Neural progenitor cell (in vitro differentiated cells): ENCODE results near the gene NSUN5. TPM values are rescaled to one million over a fixed set of nuclear protein-coding genes. Genes with fewer than 3 reads are reported as not detected.

Source experiments
- DNase-seq: peaks from one replicate; pipeline ENCODE4 v3.0.0-alpha.2; 2016; ENCODE audit warnings: low spot score
- H2AFZ ChIP-seq: fragments of 200-600 bp; sonication (generic); replicated peaks from 2 replicates; pipeline ENCODE4 v1.6.1; 2016; ENCODE audit warnings: antibody characterized with exemption
- H3F3A ChIP-seq: fragments of 200-600 bp; sonication (generic); 2 replicates; pipeline ENCODE4 v1.6.1; 2016; ENCODE audit warnings: antibody characterized with exemption, low read depth
- H3K27ac ChIP-seq: fragments of 200-600 bp; sonication (generic); 2 replicates; pipeline ENCODE4 v1.5.1; 2016; ENCODE audit warnings: mild to moderate bottlenecking
- H3K27me3 ChIP-seq: fragments of 200-600 bp; sonication (generic); 2 replicates; pipeline ENCODE4 v1.6.1; 2016; ENCODE audit warnings: mild to moderate bottlenecking, moderate library complexity
- H3K36me3 ChIP-seq: fragments of 200-600 bp; sonication (generic); 2 replicates; pipeline ENCODE4 v1.5.1; 2016
- H3K4me1 ChIP-seq: fragments of 200-600 bp; sonication (generic); 2 replicates; pipeline ENCODE4 v1.6.1; 2016; ENCODE audit warnings: mixed run types
- H3K4me2 ChIP-seq: fragments of 200-600 bp; sonication (generic); 2 replicates; pipeline ENCODE4 v1.6.1; 2016
- H3K4me3 ChIP-seq: fragments of 200-600 bp; sonication (generic); 2 replicates; pipeline ENCODE4 v1.5.1; 2016
- H3K79me2 ChIP-seq: fragments of 200-600 bp; sonication (generic); 2 replicates; pipeline ENCODE4 v1.6.1; 2016; ENCODE audit warnings: low read depth
- H3K9ac ChIP-seq: fragments of 200-600 bp; sonication (generic); 2 replicates; pipeline ENCODE4 v1.6.1; 2016
- H3K9me3 ChIP-seq: fragments of 200-600 bp; sonication (generic); 2 replicates; pipeline ENCODE4 v1.5.1; 2016; ENCODE audit warnings: low read depth
- H4K20me1 ChIP-seq: fragments of 200-600 bp; sonication (generic); 2 replicates; pipeline ENCODE4 v1.6.1; 2016; ENCODE audit warnings: low read depth
- H3K27ac Mint-ChIP-seq: 3 replicates; pipeline ENCODE4 v1.8.0; 2021; ENCODE audit warnings: mixed read lengths
- H3K27me3 Mint-ChIP-seq: 2 replicates; pipeline ENCODE4 v1.8.0; 2022; ENCODE audit warnings: low read depth, mild to moderate bottlenecking, inconsistent platforms, moderate library complexity, mixed read lengths; ENCODE audit not compliant: insufficient read depth
- H3K36me3 Mint-ChIP-seq: 3 replicates; pipeline ENCODE4 v1.8.0; 2021; ENCODE audit warnings: mixed read lengths
- H3K4me1 Mint-ChIP-seq: 3 replicates; pipeline ENCODE4 v1.8.0; 2021; ENCODE audit warnings: mixed read lengths
- H3K4me3 Mint-ChIP-seq: 3 replicates; pipeline ENCODE4 v1.8.0; 2021; ENCODE audit warnings: mild to moderate bottlenecking, moderate library complexity, mixed read lengths
- H3K9me3 Mint-ChIP-seq: 3 replicates; pipeline ENCODE4 v1.8.0; 2020; ENCODE audit warnings: mixed read lengths
- CTCF ChIP-seq: fragments of 200-600 bp; sonication (generic); IDR thresholded peaks from 2 replicates; pipeline ENCODE4 v1.5.1; 2017; ENCODE audit warnings: antibody characterized with exemption, mild to moderate bottlenecking
- EZH2 ChIP-seq: fragments of 200-600 bp; sonication (generic); IDR thresholded peaks from 2 replicates; pipeline ENCODE4 v1.6.1; 2017; ENCODE audit warnings: antibody characterized with exemption, mild to moderate bottlenecking, moderate library complexity
- EZH2phosphoT487 ChIP-seq: fragments of 200-600 bp; sonication (generic); IDR thresholded peaks from 2 replicates; pipeline ENCODE4 v1.6.1; 2017; ENCODE audit warnings: antibody characterized with exemption
- total RNA-seq: library from RNA; depleted of rRNA; stranded (reverse); fragments of >200 nt; gene quantifications from 2 replicates; pipeline ENCODE4 v1.2.3, GENCODE V29; 2015; ENCODE audit warnings: low replicate concordance

Gene NSUN5
- total RNA-seq: 23.3 and 48.6 TPM in 2 replicates

- Histone ChIP-seq H4K20me1 (no peaks in the 10 kb centered on the region), H3K4me3 (peak within 1 kb of the TSS; percentile 63), H3K36me3 (no peaks in the 10 kb centered on the region), H3K9me3 (no peaks in the 10 kb centered on the region), H3K27ac (no peak within 1 kb of the TSS), H3K27me3 (no peaks in the 10 kb centered on the region), H3K4me1 (peaks cover 6% of the 10 kb centered on the region), H3K4me2 (peak within 1 kb of the TSS; percentile 91), H3K79me2 (peaks cover 22% of the 10 kb centered on the region), H2AFZ (peak within 1 kb of the TSS; percentile 91), H3F3A (no peaks in the 10 kb centered on the region), H3K9ac (peak within 1 kb of the TSS; percentile 6)
- H3K4me3 Mint-ChIP-seq: peak within 1 kb of the TSS; percentile 94
- TF ChIP-seq EZH2phosphoT487 (no peak), EZH2 (peak; percentile 39)
- H3K27ac Mint-ChIP-seq: no peak within 1 kb of the TSS
- peaks cover 2% of the 10 kb centered on the region for H3K36me3 Mint-ChIP-seq
- peaks cover 2% of the 10 kb centered on the region for H3K27me3 Mint-ChIP-seq
- H3K4me1 Mint-ChIP-seq: peaks cover 14% of the 10 kb centered on the region
- peak; percentile 88 for DNase-seq
- H3K9me3 Mint-ChIP-seq: no peaks in the 10 kb centered on the region
These were observed at the start of gene NSUN5 for GRCh38 chr7:73308665-73309214. TSS of gene NSUN5 (minus strand) at chr7:73308826. CDS start at chr7:73308790, 36 bp downstream.

DNA sequence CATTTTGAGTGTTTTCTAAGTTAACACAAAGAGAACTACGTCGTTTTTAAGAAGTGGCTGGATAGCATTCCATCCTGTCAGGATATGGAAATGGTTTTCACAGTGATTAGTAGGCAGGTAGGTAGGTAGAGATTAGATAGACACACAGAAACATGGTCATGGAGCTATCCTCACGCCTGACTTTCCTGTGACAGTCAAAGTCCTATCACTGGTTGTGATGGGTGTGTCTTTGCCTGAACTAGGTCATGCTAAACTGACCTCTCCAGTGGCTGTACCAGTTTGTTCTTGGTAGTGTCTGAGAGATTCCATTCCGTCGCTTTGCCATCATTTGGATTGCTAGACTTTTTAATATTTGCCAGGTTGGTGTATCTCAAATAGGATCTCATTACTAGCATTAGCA lies 47.5 kb upstream of the NSUN5 start:
- no peaks in the 10 kb centered on the region for H3K79me2 ChIP-seq
- Mint-ChIP-seq H3K4me3 (no peak overlapping the region), H3K27ac (no peak overlapping the region), H3K27me3 (peaks cover 7% of the 10 kb centered on the region), H3K9me3 (peaks cover 11% of the 10 kb centered on the region), H3K36me3 (peaks cover 4% of the 10 kb centered on the region), H3K4me1 (peaks cover 35% of the 10 kb centered on the region)
- no peak overlapping the region for H3K4me3 ChIP-seq
- H3K27me3 ChIP-seq: no peaks in the 10 kb centered on the region
- no peaks in the 10 kb centered on the region for H3K9me3 ChIP-seq
- H3K36me3 ChIP-seq: no peaks in the 10 kb centered on the region
- peaks cover 7% of the 10 kb centered on the region for H3K4me1 ChIP-seq
- no peak overlapping the region for H2AFZ ChIP-seq
- no peak for DNase-seq
- TF ChIP-seq EZH2phosphoT487: no peak
- no peak for TF ChIP-seq EZH2
- TF ChIP-seq CTCF: no peak
- no peaks in the 10 kb centered on the region for H4K20me1 ChIP-seq
- no peak overlapping the region for H3K9ac ChIP-seq
- no peak overlapping the region for H3K4me2 ChIP-seq
- H3K27ac ChIP-seq: no peak overlapping the region
- H3F3A ChIP-seq: peaks cover 4% of the 10 kb centered on the region

DNA sequence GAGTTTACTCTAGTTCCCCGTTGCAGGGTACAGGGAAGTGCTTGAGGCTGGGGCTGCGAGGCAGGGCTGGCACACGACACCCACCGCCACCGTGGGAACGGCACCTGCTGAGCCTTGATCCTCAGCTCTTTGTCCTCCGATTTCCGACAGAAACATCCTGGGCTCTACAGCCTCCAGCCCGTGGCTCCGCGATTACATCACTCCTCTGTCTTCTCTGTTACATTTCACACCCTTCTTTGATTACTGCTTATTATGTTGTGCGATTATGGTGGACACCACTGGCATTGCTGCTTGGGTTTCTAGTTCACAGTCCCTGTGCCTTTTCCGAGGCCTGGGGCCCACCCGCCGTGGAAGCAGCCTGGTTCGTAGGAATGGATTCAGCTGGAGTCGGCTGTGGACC lies 46.2 kb upstream of the NSUN5 start:
- no peaks in the 10 kb centered on the region for H4K20me1 ChIP-seq
- Mint-ChIP-seq H3K27me3 (peaks cover 6% of the 10 kb centered on the region), H3K9me3 (peaks cover 11% of the 10 kb centered on the region), H3K36me3 (peaks cover 4% of the 10 kb centered on the region), H3K27ac (peak overlapping the region; percentile 58), H3K4me3 (no peak overlapping the region), H3K4me1 (peaks cover 45% of the 10 kb centered on the region)
- no peak for TF ChIP-seq CTCF
- no peak for TF ChIP-seq EZH2
- TF ChIP-seq EZH2phosphoT487: no peak
- H3K4me3 ChIP-seq: no peak overlapping the region
- peaks cover 9% of the 10 kb centered on the region for H3F3A ChIP-seq
- H3K27me3 ChIP-seq: no peaks in the 10 kb centered on the region
- H3K4me2 ChIP-seq: peak overlapping the region; percentile 49
- DNase-seq: peak; percentile 43
- no peaks in the 10 kb centered on the region for H3K36me3 ChIP-seq
- H3K9me3 ChIP-seq: no peaks in the 10 kb centered on the region
- no peaks in the 10 kb centered on the region for H3K79me2 ChIP-seq
- peak overlapping the region; percentile 80 for H2AFZ ChIP-seq
- H3K4me1 ChIP-seq: peaks cover 15% of the 10 kb centered on the region
- H3K27ac ChIP-seq: no peak overlapping the region
- H3K9ac ChIP-seq: no peak overlapping the region

DNA sequence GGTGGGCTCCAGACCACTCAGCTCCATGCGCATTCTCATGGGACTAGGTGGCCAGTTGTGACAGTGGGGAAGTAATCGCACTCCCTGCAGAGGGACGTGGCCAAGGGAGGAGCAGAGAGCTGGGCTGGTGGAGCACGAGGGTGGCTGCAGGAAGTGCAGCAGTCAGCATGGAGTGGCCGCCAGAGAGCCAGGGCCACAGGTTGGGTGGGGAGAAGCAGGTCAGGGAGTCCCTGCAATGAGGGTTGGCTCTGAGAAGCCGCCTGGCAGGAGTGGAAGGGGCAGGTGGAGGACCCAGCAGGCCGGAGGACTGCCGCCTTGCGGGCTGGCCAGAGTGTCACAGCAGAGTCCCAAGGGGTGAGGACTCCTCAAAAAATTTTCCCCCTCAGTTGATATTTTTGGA lies 45.6 kb upstream of the NSUN5 start:
- peak overlapping the region; percentile 80 for H2AFZ ChIP-seq
- Mint-ChIP-seq H3K27me3 (peaks cover 3% of the 10 kb centered on the region), H3K4me3 (no peak overlapping the region), H3K4me1 (peaks cover 44% of the 10 kb centered on the region), H3K36me3 (peaks cover 4% of the 10 kb centered on the region), H3K9me3 (peaks cover 11% of the 10 kb centered on the region), H3K27ac (no peak overlapping the region)
- H3K9me3 ChIP-seq: no peaks in the 10 kb centered on the region
- no peak overlapping the region for H3K27ac ChIP-seq
- no peaks in the 10 kb centered on the region for H3K36me3 ChIP-seq
- no peaks in the 10 kb centered on the region for H4K20me1 ChIP-seq
- no peak overlapping the region for H3K4me2 ChIP-seq
- no peak overlapping the region for H3K9ac ChIP-seq
- no peak for DNase-seq
- H3F3A ChIP-seq: peaks cover 9% of the 10 kb centered on the region
- no peaks in the 10 kb centered on the region for H3K79me2 ChIP-seq
- peaks cover 15% of the 10 kb centered on the region for H3K4me1 ChIP-seq
- H3K4me3 ChIP-seq: no peak overlapping the region
- TF ChIP-seq CTCF: no peak
- no peak for TF ChIP-seq EZH2phosphoT487
- TF ChIP-seq EZH2: no peak
- no peaks in the 10 kb centered on the region for H3K27me3 ChIP-seq
